HG03064 (cell line): Measurements from ENCODE around the gene NFIA.
A peak's percentile ranks its signal among the peaks of the same experiment; 100 is the strongest.

Source experiments
- ATAC-seq: cut with Tn5 transposase; IDR thresholded peaks from one replicate; pipeline ENCODE4 v1.9.1; 2021; ENCODE audit warnings: low read depth; ENCODE audit not compliant: unreplicated experiment

Gene NFIA

GRCh38 chr1:61436491-61437120 lies 354.2 kb downstream of the NFIA start:
- no peak for ATAC-seq

DNA sequence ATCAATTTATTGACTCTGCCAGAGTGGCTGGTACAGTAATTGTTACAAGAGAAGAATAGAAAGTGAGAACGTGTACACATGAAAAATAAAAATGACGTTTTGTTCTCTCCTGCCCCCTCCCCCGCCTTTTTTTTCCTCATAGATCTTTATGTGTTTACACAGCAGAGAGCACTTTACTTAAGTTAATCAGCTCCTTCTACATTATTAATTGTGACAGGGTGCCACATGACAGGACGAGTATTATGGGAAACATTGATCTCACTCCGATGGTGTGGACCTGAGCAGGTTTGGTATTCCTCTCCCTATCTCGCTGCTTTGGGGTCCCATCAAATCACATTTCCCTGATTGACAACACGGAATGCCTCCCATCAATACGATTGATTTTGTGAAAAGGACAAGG lies 356.9 kb downstream of the NFIA start:
- no peak for ATAC-seq

GRCh38 chr1:61441723-61442262 lies 359.4 kb downstream of the NFIA start:
- no peak for ATAC-seq

- no peak for ATAC-seq
Measured at GRCh38 chr1:61442544-61442943, 360.2 kb downstream of the NFIA start.

- ATAC-seq, result no peak
Measured at GRCh38 chr1:61444288-61444687, 361.9 kb downstream of the NFIA start.

- ATAC-seq, result no peak
Measured at GRCh38 chr1:61445269-61445825, 363.0 kb downstream of the NFIA start.

DNA sequence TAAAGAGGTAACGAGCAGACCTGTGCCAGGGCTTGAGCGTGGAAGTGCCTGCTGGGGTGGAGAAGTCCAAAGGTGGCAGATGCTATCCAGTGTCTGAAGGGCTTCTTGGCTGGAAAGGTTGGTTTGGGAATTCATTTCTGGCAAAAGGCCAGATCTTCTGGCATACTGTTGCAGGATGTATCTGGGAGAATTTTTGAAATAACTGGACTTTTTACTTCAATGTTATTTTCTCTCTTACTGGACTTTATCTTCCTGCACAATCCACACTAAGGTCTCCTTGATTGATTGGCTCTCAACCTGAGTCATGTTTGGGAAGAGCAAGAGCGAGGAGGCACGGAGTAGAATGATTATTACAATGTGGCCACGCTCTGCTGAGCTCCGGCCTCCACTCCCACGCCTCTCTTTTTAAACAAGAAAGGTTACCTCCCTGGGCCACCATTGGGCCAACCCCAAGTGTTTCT lies 364.2 kb downstream of the NFIA start:
- no peak for ATAC-seq

GRCh38 chr1:61447106-61447967 lies 365.0 kb downstream of the NFIA start:
- no peak for ATAC-seq

- no peak for ATAC-seq
Measured at GRCh38 chr1:61447968-61448430, 365.6 kb downstream of the NFIA start.

GRCh38 chr1:61448914-61449313 lies 366.6 kb downstream of the NFIA start:
- ATAC-seq, result no peak

GRCh38 chr1:61449410-61449809 lies 367.0 kb downstream of the NFIA start:
- ATAC-seq, result no peak

- no peak for ATAC-seq
Measured at GRCh38 chr1:61450454-61450853, 368.1 kb downstream of the NFIA start.

DNA sequence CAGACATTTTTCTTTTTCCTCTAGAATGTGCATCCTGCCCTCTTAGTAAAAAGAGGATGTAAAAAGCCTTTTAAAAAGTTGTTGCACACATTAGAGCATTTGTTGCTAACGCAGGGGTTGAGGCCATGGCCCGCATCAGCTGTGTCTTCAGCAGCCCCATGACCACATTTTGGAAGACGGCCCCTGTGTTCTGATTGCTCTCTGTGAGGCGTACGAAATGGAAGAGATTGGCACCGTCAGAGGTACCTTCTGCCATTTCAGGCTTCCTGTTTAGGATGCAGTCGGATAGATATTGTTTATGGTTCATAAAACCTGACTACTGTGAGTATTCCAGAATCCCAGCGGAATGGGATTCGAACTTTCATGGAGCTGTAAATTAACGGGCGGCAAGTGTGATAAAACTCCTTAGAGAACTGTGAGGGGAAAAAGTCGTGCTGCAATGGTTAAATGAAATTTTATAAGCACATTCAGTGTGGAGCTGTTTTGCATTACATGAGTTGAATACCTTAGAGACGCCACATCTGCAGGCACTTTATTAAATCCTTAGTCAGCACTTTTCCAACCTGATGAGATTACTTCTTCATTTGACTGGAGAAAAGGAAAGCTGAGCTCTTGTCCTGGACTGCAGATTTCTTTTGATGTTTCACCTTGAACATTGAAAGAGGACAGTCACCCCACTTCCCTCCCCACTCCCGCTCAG lies 368.7 kb downstream of the NFIA start:
- no peak for ATAC-seq

DNA sequence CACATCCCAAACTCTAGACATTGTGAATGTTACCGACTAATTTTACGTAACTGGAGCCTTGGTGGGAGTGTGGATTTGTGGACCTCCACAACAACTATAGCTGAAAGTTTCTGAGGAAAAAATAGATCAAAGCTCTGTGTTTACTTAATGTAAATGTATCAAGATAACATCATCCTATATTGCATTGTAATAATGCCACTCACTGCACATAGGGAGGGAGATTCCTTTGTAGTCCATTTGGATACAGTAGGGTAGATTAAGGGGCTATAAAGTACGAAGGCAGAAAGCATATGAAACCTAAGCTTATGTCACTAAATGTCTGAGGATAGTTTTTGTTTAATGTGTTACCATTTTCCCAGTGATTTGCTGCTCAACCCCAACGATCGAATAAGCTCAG lies 369.2 kb downstream of the NFIA start:
- no peak for ATAC-seq

- no peak for ATAC-seq
Measured at GRCh38 chr1:61452176-61453035, 370.0 kb downstream of the NFIA start.

DNA sequence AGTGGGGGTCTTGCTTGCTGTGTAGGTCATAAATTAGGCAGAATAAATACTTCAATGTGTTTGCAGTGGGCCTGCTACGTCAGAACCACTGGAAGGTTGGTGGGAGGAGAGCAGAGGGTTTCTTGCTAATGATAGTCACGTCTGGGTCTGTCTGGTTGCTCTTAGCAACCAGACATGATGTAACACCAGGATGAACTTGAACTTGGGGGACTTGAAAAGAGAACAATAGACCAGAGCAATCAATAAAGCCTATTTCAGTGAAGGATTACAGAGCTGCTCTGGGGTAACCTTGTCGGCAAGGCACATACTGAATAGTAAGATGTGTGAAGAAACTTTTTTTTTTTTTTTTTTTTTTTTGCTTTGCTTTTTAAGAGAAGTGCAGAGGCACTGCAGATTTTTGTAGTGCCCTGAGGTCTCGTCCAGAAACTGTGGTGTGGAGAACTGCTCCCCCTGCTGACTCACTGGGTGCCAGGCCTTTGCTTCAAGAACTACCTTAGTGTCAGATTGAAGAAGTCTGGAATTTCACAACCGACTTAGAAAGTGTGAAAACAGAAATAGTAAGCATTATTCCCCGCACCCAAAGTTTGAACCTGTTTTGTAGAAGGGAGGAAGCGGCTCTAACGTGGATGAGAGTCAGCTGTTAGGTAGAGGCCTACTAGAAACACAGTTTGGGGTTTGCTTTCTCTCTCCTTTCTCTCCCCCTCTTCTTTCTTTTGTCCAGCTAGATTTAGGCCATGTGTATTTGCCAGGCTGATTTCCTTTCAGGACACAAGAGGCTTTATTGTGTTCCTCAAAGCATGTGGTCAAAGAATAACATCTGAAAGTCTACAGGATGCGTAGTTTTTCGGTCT lies 371.0 kb downstream of the NFIA start:
- peak; percentile 79 for ATAC-seq

GRCh38 chr1:61455400-61455799 lies 373.0 kb downstream of the NFIA start:
- no peak for ATAC-seq

GRCh38 chr1:61457526-61458040 lies 375.2 kb downstream of the NFIA start:
- ATAC-seq, result no peak

- no peak for ATAC-seq
Measured at GRCh38 chr1:61459345-61459744, 377.0 kb downstream of the NFIA start.
